ENCODE measurements around the gene KRTAP12-4.

DNA sequence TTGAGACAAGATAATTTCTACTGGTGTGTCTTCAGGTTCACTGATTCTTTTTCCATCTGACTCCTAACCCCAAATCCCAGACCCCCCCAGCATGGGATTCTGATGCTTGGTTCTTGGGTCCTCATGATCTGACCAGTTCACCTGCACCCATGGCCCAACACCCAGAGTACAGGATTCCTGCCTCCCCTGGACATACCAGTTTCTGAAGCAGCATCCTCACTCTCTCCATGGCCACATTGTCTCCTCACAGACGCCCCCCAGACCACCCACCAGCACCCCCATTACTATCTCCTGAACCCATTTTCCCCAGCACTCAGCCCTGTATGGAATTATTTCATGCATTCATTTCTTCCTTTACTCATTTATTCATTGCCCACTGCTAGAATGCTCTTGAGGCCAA is 2.4 kb upstream of the KRTAP12-4 start:
- TF ChIP-seq, protein P1, sequence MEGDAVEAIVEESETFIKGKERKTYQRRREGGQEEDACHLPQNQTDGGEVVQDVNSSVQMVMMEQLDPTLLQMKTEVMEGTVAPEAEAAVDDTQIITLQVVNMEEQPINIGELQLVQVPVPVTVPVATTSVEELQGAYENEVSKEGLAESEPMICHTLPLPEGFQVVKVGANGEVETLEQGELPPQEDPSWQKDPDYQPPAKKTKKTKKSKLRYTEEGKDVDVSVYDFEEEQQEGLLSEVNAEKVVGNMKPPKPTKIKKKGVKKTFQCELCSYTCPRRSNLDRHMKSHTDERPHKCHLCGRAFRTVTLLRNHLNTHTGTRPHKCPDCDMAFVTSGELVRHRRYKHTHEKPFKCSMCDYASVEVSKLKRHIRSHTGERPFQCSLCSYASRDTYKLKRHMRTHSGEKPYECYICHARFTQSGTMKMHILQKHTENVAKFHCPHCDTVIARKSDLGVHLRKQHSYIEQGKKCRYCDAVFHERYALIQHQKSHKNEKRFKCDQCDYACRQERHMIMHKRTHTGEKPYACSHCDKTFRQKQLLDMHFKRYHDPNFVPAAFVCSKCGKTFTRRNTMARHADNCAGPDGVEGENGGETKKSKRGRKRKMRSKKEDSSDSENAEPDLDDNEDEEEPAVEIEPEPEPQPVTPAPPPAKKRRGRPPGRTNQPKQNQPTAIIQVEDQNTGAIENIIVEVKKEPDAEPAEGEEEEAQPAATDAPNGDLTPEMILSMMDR (IDR thresholded peaks at IDR 0.05) = no peak
- TF ChIP-seq POLR2A (IDR thresholded peaks at IDR 0.05) = no peak

Measured in uterus (tissue), 2 donors.